Measurements from ENCODE around the gene MIA2. TPM values are rescaled to one million over a fixed set of nuclear protein-coding genes. Genes with fewer than 3 reads are reported as not detected.

The MIA2 gene
- total RNA-seq, 1 donor from 2014 or later: 34.2 TPM

- H3K4me3 ChIP-seq: no peak overlapping the region
- no peak for TF ChIP-seq CTCF (IDR thresholded peaks at IDR 0.05)
- no peaks in the 10 kb centered on the region for H3K27me3 ChIP-seq (ENCODE audit: low read depth)
- H3K36me3 ChIP-seq: peaks cover 30% of the 10 kb centered on the region
- no peaks in the 10 kb centered on the region for H3K9me3 ChIP-seq
- no peaks in the 10 kb centered on the region for H3K4me1 ChIP-seq
- ATAC-seq (no peak), DNase-seq (no peak)
- H3K27ac ChIP-seq: no peak overlapping the region
- intact Hi-C loops (cut with DNase I): no loop called here
Observed at GRCh38 chr14:39393289-39393688, 159.6 kb downstream of the MIA2 start.

GRCh38 chr14:39395555-39396254 lies 162.0 kb downstream of the MIA2 start:
- ATAC-seq (no peak), DNase-seq (no peak)
- intact Hi-C loops (cut with DNase I): no loop called here
- no peak for TF ChIP-seq CTCF (IDR thresholded peaks at IDR 0.05)
- Histone ChIP-seq H3K27me3 (ENCODE audit: low read depth) (no peaks in the 10 kb centered on the region), H3K4me1 (no peaks in the 10 kb centered on the region), H3K4me3 (no peak overlapping the region), H3K36me3 (peaks cover 54% of the 10 kb centered on the region), H3K27ac (no peak overlapping the region), H3K9me3 (no peaks in the 10 kb centered on the region)

GRCh38 chr14:39396448-39396847 lies 162.7 kb downstream of the MIA2 start:
- Histone ChIP-seq H3K36me3 (peaks cover 62% of the 10 kb centered on the region), H3K4me1 (no peaks in the 10 kb centered on the region), H3K27me3 (ENCODE audit: low read depth) (no peaks in the 10 kb centered on the region), H3K4me3 (no peak overlapping the region), H3K27ac (no peak overlapping the region), H3K9me3 (no peaks in the 10 kb centered on the region)
- intact Hi-C loops (cut with DNase I): no loop called here
- no peak for ATAC-seq
- DNase-seq: no peak
- no peak for TF ChIP-seq CTCF (IDR thresholded peaks at IDR 0.05)

- no peaks in the 10 kb centered on the region for H3K9me3 ChIP-seq
- H3K36me3 ChIP-seq: peaks cover 54% of the 10 kb centered on the region
- no peaks in the 10 kb centered on the region for H3K4me1 ChIP-seq
- H3K4me3 ChIP-seq: no peak overlapping the region
- no peak for ATAC-seq
- no peak for DNase-seq
- TF ChIP-seq CTCF (IDR thresholded peaks at IDR 0.05): no peak
- intact Hi-C loops (cut with DNase I): no loop called here
- no peaks in the 10 kb centered on the region for H3K27me3 ChIP-seq (ENCODE audit: low read depth)
- H3K27ac ChIP-seq: no peak overlapping the region
Observed at GRCh38 chr14:39398382-39398781, 164.7 kb downstream of the MIA2 start.

GRCh38 chr14:39406560-39406959 lies 172.8 kb downstream of the MIA2 start:
- H3K4me3 ChIP-seq: no peak overlapping the region
- H3K27me3 ChIP-seq (ENCODE audit: low read depth): no peaks in the 10 kb centered on the region
- H3K9me3 ChIP-seq: no peaks in the 10 kb centered on the region
- ATAC-seq: no peak
- TF ChIP-seq CTCF (IDR thresholded peaks at IDR 0.05): no peak
- H3K36me3 ChIP-seq: peaks cover under 1% of the 10 kb centered on the region
- H3K27ac ChIP-seq: no peak overlapping the region
- DNase-seq: no peak
- H3K4me1 ChIP-seq: no peaks in the 10 kb centered on the region
- intact Hi-C loops (cut with DNase I): no loop called here

Measured in lower lobe of right lung (tissue), 2 donors.